GM13976 (cell line): Measurements from ENCODE around the gene RAB11FIP3.
"Not testable (repeated sequence)": the region's sequence is repeated elsewhere in the genome, so short reads cannot be mapped to it uniquely, and the experiment has no call there.

ENCODE experiments used
- DNase-seq: peaks from one replicate; pipeline ENCODE4 v3.0.0; 2012; ENCODE audit warnings: low spot score
- in situ Hi-C: fragments of 300-500 bp; cut with MboI; formaldehyde crosslinking; loops from one replicate; pipeline ENCODE4 v1.12.0; 2022; ENCODE audit warnings: low sequenced_read_pairs, mixed read lengths, inconsistent platforms; ENCODE audit not compliant: unreplicated experiment
- TF ChIP-seq, protein P1 (sequence below): IDR thresholded peaks from 2 replicates; pipeline ENCODE4 v1.5.1; 2012; ENCODE audit warnings: borderline replicate concordance, mild to moderate bottlenecking; ENCODE audit not compliant: insufficient read depth; ENCODE audit errors: extremely low read depth, missing control alignments, control extremely low read depth

Gene RAB11FIP3, protein sequence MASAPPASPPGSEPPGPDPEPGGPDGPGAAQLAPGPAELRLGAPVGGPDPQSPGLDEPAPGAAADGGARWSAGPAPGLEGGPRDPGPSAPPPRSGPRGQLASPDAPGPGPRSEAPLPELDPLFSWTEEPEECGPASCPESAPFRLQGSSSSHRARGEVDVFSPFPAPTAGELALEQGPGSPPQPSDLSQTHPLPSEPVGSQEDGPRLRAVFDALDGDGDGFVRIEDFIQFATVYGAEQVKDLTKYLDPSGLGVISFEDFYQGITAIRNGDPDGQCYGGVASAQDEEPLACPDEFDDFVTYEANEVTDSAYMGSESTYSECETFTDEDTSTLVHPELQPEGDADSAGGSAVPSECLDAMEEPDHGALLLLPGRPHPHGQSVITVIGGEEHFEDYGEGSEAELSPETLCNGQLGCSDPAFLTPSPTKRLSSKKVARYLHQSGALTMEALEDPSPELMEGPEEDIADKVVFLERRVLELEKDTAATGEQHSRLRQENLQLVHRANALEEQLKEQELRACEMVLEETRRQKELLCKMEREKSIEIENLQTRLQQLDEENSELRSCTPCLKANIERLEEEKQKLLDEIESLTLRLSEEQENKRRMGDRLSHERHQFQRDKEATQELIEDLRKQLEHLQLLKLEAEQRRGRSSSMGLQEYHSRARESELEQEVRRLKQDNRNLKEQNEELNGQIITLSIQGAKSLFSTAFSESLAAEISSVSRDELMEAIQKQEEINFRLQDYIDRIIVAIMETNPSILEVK

DNA sequence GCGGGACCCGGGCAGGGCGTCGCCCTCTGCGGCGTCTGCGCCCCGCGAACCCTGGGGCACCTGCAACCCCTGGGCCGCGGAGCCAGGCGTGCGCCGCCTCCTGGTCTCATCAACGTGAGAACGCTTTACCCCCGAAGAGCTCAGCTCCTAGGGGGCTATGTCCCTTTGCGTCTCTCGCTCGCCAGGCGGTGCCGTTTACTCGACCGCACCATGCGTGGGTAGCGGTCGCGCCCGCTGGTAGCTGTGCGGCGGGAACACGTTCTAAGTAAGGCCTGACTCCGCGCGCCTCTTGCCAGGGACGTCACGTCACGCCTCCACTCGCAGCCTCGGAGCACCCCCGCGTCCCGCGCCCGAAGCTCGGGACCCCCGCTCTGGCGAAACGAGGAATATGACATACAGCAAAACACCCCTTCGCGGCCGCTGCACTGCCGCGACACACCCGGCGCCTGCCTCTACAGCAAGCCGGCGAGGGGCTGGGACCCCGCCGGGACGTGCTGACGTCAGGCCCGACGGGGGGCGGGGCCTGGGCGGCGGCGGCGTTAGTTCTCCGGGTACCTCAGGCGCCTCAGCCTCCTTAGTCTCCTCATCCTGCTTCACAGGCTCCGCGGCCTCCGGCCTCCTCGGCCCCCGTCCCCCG, at the start of gene RAB11FIP3:
Gene RAB11FIP3 (plus strand): TSS at position 568 of the 637 bp plus-strand sequence. CDS start 358 bp downstream, outside the sequence.
- DNase-seq, result peak; percentile 97
- in situ Hi-C loops, result no loop called here
- TF ChIP-seq, protein P1, sequence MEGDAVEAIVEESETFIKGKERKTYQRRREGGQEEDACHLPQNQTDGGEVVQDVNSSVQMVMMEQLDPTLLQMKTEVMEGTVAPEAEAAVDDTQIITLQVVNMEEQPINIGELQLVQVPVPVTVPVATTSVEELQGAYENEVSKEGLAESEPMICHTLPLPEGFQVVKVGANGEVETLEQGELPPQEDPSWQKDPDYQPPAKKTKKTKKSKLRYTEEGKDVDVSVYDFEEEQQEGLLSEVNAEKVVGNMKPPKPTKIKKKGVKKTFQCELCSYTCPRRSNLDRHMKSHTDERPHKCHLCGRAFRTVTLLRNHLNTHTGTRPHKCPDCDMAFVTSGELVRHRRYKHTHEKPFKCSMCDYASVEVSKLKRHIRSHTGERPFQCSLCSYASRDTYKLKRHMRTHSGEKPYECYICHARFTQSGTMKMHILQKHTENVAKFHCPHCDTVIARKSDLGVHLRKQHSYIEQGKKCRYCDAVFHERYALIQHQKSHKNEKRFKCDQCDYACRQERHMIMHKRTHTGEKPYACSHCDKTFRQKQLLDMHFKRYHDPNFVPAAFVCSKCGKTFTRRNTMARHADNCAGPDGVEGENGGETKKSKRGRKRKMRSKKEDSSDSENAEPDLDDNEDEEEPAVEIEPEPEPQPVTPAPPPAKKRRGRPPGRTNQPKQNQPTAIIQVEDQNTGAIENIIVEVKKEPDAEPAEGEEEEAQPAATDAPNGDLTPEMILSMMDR, result peak; percentile 31

DNA sequence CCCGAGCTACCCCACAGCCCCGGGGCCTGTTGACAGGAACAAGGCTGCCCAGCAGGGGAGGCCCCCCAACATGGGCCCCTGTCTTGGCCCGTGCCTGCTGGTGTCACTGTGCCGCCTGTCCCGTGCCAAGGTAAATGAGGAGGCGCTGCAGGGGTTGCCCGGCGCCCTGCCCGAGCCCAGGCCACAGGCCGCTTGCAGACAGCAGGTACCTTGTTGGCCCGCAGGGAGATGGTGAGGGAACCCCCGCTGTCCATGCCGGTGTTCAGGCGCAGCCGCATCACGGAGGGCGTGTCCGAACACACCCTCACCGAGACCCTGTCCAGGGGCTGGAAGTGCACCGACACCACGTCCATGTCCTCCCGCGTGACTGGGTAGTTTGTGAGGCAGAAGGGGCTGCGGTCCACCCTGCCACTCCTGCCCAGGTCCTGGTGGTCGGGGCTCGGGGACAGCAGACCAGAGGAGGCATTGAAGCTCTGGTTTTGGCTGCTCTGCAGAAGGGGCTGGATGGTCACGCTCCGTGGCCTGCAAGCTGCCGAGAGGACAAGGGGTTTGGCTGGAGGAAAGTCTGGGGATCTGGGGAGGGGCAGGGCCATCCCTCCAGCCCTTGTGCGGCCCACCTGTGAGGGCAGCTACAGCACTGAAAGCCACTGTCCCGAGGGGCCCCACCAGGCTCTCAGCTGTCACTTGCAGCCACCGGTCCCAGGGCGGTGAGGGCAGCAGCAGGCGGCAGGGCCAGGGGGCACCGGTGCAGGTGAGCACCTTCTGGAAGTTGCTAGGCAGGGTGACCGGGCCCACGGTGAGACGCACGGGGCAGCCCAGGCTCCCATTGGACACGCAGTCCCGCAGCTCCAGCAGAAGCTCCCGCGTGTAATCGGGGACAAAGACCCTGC, 49.3 kb upstream of the RAB11FIP3 start:
- TF ChIP-seq, protein P1, result no peak
- DNase-seq, result no peak
- in situ Hi-C loops, result no loop called here

DNA sequence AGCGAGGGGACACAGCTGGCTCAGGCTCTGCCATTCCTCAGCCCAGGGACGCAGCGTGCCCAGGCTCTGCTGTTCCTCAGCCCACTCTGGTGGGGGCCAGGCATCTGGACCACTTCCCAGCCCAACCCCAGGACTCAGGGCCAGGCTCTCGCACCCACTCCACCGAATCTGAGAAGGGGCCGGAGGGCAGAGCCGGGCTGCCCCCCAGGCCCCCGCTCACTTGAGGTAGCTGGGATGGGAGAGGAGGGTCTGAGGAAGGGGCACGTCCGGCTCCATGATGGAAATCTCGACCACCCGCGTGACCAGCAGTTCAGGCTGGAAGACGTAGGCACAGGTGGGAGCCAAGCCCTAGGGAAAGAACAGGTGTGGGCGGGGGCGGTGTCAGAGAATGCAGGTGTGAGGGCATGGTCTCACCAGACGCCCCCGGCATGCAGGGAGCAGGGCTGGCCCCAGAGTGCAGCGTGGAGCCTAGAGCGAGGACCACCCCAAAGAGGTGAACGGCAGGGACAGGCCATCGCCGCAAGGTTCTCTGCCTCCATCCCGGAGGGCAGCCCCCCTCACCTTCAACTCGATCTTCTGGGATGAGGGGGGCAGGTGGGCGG, 48.5 kb upstream of the RAB11FIP3 start:
- in situ Hi-C loops, result no loop called here
- no peak for DNase-seq
- TF ChIP-seq, protein P1, result no peak

DNA sequence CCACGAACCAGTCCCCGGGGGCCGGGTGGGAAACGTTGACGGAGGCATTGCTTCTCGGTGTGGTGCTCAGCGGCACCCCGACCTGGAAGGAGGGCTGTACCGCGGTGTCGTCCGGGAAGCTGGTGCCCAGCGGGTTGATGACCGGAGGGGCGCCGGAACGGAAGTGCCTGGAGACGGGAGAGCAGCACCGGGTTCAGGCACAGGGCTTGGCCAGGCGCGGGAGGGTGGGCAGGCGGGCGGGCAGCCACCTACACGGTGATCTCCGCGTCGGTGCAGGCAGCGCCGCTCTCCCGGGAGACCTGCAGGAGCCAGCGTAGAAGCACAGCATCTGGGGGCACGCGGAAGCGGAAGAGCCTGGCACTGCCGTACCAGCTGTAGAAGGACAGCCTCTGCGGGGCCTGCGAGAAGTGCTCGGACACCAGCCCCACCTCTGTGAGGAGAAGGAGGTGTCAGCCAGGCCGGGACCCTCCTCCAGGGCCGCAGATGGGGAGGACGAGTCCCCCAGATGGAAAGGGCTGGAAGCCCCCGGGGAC, 48.0 kb upstream of the RAB11FIP3 start:
- no peak for DNase-seq
- TF ChIP-seq, protein P1, result no peak
- in situ Hi-C loops, result no loop called here

DNA sequence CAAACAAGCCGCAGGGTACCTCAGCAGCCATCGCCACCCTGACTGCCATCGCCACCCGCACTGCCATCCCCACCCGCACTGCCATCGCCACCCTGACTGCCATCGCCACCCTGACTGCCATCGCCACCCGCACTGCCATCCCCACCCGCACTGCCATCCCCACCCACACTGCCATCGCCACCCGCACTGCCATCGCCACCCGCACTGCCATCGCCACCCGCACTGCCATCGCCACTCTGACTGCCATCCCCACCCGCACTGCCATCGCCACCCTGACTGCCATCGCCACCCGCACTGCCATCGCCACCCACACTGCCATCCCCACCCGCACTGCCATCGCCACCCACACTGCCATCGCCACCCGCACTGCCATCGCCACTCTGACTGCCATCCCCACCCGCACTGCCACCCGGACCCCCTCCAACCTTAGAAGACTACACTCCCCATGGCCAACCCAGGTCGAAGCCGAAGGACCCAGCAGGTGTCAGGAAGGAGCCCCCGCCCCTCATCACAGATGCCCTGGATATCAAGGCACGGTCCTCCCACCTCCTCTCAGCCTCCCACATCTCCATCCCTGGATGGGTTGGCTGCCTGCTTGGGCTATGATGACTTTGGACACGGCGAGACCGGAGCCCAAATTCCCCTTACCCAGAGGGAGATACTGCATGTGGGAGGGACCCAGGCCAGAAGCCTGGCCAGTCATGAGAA, 47.2 kb upstream of the RAB11FIP3 start:
- in situ Hi-C loops, DNase-seq: not testable (repeated sequence)

DNA sequence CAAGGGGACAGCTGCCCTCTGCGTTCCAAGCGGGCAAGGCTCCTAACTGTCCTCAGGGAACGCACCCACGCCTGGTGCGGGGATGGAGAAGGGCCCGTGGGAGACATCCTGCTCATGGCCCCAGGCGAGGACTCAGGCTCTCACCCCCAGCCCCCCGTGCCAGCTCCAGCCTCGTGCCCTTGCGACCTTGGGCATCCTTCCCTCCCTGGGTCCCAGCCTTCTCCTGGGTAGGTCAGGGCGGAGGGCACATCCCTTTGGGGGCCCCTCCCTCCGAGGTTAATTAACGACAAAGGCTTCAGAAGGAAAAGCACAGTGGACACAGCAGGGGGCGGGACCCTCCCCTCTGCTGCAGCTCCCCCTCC, 46.6 kb upstream of the RAB11FIP3 start:
- in situ Hi-C loops, result no loop called here
- TF ChIP-seq, protein P1, result no peak
- no peak for DNase-seq
